NCI-H345 treated with DMSO at 0.1 percent for 48 hours (cell line): ENCODE measurements around the gene MBNL2.

Source experiments
- DNase-seq: peaks from one replicate; lab custom pipeline; 2025; ENCODE audit not compliant: unreplicated experiment; lab: John Stamatoyannopoulos, UW

The MBNL2 gene

GRCh38 chr13:97319113-97319720, 97.1 kb downstream of the MBNL2 start:
- DNase-seq, result no peak

DNA sequence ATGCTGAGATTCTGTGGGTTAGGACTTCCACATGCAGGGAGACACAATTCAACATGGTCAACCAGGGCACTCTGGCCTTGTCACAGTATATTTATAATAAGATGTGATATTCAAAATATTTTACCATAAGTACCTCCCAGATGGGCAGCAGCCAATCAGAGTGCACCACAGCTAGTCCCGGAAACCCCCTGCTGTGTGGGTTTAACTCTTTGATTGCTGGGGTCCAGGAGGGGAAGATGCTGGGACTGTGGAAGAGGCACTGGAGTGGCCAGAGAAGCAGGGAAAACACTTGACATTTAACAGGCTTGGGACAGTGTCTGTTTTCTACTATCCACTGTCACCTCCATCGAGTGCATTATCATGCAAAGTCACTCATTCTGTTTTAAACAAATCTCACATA, 99.0 kb downstream of the MBNL2 start:
- no peak for DNase-seq

- no peak for DNase-seq
These were observed 99.6 kb downstream of the MBNL2 start for GRCh38 chr13:97321616-97322321.

DNA sequence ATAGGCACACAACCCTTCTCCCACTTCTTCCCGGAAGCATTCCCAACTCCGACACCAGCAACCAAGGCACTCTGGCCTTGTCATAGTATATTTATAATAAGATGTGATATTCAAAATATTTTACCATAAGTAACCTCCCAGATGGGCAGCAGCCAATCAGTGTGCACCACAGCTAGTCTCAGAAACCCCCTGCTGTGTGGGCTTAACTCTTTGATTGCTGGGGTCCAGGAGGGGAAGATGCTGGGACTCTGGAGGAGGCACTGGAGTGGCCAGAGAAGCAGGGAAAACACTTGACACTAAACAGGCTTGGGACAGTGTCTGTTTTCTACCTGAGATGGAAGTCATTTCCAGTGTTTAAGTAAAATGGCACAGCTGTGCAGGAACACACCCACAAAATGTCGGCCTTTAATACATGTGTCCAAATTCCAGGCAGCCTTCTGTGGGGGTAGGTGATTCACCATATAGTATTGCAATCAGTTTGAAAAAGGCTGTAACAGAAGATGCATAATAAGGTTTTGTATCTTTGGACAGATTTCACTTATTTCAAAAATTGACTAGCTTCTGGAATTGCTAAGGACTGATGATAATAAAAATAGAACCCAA, 100.7 kb downstream of the MBNL2 start:
- DNase-seq, result no peak

DNA sequence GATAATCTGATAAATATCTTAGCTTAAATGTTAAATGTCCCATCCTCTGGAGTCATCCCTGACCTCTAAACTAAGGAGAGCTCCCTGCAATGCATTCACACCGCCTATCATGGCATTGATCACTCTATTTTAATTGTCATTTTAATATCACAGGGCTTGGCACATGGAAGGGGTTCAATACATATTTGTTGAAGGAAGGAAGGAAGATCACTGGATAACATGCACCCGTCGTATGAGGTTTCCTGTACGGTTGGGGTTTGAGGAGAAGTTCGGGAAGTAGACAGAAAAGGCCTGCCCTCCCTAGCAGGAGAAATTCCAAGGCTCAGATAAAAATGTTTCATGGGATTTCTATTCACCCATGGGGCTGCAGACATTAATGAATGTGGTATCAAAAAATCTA, 102.0 kb downstream of the MBNL2 start:
- DNase-seq, result no peak

DNA sequence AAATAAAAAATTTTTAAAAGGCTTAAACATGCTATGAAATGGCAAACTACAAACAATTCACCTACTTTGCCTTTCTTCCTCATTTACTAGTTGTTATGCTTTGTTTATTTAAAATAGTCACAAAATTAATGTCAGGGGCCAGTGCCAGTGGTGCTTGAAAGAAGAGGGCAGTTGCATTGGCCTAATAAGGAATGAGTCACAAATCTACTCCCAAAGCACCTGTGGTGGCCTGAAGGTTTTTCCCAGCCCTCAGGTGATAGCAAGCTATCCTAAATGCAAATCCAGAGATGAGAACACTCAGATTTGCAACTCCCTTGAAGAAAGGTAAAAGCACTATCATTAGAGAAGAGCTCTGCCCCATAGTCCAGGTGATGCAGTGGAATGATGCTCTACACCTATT, 103.6 kb downstream of the MBNL2 start:
- no peak for DNase-seq

GRCh38 chr13:97327086-97327485, 105.0 kb downstream of the MBNL2 start:
- no peak for DNase-seq

DNA sequence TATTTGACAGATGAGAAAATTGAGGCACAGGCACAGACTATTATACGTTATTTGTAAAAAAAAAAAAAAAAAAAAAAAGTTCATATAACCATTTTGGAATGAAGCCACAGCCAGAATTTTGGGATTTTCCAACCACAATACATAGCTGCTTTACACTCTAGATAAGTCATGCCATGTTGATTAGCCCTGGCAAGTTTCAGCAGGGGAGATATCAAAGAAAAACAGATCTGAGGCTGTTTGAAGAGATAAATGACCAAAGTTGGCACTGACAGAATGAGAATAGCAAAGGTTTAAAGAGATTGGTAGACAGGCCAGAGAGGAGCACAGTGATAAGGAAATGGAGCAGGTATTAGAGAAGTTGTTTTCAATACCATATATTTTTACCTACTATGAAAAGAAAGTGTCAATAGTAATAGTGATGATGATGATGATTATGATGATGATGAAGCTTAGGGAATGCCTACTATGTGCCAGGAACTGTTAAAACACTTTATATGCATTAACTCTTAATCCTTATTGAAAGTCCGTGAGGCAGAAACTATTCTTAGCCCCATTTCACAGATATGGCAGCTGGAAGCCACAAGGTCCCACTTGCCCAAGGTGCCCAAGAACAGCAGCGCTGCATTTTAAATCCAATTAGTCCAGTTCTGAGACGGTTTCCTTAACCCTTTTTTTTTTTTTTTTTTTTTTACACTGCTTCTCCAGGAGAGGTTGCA, 105.5 kb downstream of the MBNL2 start:
- DNase-seq, result no peak

- DNase-seq, result no peak
These were observed 106.2 kb downstream of the MBNL2 start for GRCh38 chr13:97328222-97328790.

DNA sequence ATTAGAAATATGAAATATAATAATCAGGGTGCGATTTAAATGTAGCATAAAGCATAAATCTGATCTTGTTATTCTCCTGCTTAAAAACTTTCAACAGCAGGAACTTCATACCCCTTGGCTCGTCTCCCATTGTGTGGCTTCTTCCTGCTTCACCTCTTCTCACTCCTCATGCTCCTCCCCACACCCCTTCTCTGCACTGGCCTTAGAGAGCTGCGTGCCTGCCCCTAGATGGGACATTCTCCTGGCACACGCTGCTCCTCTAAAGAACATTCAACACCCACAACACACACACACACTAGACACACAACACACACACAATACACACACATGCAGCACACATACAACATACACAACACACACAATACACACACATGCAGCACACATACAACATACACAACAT, 107.2 kb downstream of the MBNL2 start:
- DNase-seq, result no peak

GRCh38 chr13:97330448-97330847, 108.3 kb downstream of the MBNL2 start:
- no peak for DNase-seq

DNA sequence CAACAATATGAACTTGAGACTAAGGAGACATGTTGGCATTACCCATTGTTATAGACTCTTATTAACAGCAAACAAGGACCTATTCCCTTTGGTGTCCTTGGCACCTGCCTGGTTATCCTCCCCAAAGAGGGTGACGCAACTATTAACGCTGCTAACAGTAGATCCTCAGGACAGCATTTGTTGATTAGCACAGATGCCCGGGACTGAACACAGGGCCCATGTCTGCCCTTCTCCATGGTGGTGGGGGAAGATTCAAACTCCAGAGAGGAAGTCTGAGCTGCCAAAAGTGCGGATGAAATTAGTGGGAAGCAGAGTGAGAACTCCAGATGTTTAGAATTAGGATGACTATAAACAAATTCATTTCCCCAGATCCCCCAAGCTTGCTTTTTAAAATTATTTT, 110.6 kb downstream of the MBNL2 start:
- DNase-seq, result no peak

- DNase-seq, result no peak
These were observed 111.8 kb downstream of the MBNL2 start for GRCh38 chr13:97333983-97334382.

- no peak for DNase-seq
These were observed 112.6 kb downstream of the MBNL2 start for GRCh38 chr13:97334690-97335089.

- no peak for DNase-seq
These were observed 113.5 kb downstream of the MBNL2 start for GRCh38 chr13:97335488-97336134.

DNA sequence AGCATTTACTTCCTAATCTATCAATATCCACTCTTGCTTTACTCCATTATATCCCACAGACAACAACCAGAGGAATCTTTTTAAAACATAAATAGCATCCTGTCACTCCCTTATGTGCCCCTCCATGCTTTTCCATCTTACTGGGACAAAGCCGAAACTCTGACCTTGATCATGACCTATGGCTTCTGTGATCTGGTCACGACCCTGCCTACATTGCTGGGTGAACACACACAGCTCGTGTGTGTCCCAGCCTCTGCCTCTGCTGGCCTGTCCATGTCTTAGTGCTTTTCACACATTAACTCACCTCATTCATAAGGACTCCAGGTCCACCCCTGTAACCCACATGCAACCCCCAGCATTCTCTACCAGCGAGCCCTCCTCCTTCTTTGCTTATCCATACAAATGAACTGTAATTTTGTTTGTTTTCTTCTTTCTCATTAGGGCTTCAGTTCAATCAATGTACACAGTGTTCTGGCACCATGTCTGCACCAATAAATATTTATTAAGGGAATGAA, 115.9 kb downstream of the MBNL2 start:
- no peak for DNase-seq

DNA sequence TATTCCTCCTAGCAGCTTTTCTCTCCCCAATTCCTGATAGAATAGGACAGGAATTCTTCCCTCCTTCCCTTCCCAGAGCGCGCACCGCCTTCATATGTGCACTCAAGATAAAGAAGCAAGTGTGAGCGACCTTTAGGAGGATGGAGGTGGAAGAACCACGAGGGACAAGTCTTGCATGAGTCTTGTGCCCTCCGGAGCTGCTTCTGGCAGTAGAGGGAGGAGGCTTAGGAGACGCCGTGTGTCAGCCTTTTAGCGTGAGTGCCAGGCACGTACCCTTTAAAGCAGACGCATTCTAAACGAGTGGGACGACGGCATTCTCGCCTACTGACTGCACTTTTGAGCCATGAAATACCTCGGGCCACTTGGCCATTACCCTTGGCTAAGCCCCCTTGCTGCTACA, 116.4 kb downstream of the MBNL2 start:
- DNase-seq, result no peak

GRCh38 chr13:97339019-97339987, 117.2 kb downstream of the MBNL2 start:
- DNase-seq, result no peak

DNA sequence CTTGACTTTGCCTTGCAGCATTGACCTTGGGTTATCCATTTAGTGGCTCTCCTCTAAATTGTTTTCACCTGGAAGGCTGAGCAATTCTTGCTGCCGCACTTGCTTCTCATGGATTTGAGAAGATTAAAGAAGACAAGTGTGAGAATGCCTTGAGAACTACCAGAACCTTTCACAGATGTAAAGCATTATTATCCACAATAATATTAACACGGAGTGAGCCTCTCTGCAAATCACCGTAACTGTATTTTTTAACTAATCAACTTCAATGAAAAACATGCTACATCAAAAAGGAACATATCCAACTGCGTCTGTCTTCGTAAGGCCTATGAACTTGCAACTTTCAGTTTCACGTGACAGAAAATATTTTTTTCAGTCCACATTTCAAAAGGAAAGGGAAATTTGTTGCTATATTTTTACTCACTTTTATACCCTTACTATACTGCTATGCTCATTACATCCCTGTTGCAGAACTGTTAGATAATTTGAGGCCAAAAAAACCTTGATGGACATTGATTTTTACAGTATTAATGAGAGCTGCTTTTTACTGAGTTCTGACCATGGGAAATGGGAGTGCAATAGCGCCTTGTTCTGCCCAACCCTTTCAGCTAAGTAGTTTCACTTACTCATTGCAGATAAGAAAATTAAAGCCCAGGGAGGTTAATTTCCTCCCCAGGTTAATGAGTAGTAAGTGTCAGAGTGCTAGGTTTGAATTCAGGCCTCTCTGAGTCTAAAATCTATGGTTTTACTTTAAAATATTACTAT, 118.0 kb downstream of the MBNL2 start:
- DNase-seq, result no peak
